ENCODE data around the gene ELOVL6. TPM values are rescaled to one million over a fixed set of nuclear protein-coding genes. Genes with fewer than 3 reads are reported as not detected.

Gene ELOVL6
- total and polyA plus RNA-seq, 10 of the 15 experiments (the other 5 are each of a cell fraction or from before 2014, with no cell fraction given), result 3.9 to 33.5 (median 8.1) TPM

- no peak for TF ChIP-seq IKZF1 (conservative IDR thresholded peaks at IDR 0.05)
- no peak for TF ChIP-seq FOS (IDR thresholded peaks at IDR 0.05; ENCODE audit: borderline replicate concordance, extremely low read depth, insufficient read length)
- no peak for TF ChIP-seq POLR2A (IDR thresholded peaks at IDR 0.05; ENCODE audit: low read depth, low read length)
- TF ChIP-seq MEF2B (IDR thresholded peaks at IDR 0.05; ENCODE audit: partially characterized antibody, poor library complexity, severe bottlenecking), result no peak
- no peak for TF ChIP-seq RB1 (IDR thresholded peaks at IDR 0.05; ENCODE audit: borderline replicate concordance)
- TF ChIP-seq ZNF384 (IDR thresholded peaks at IDR 0.05; ENCODE audit: borderline replicate concordance, low read depth, low read length), result no peak
- 0 out of 2 replicates have a peak, but pooled peaks have one; percentile 21 for TF ChIP-seq MEF2A (IDR thresholded peaks at IDR 0.05; ENCODE audit: insufficient read depth, low read depth, low read length)
Measured at GRCh38 chr4:110124711-110125110, 73.7 kb downstream of the ELOVL6 start (continued).

- ChIA-PET RAD21 (ENCODE audit: unreplicated experiment) (no interaction called here), SMC1A (ENCODE audit: uncharacterized antibody, unreplicated experiment) (interaction anchor here (1.4 to 2.6 kb wide), 2 partner anchors 13 to 66 kb away, joined by 4 to 8 read pairs; no protein-coding TSS in a partner anchor), POLR2A (interaction anchor here (0.6 kb wide), 1 partner anchor 133 kb away, joined by 3 read pairs; no protein-coding TSS in a partner anchor), CTCF (no interaction called here)
- H2AFZ ChIP-seq (ENCODE audit: control insufficient read depth, low read depth, low read length), result no peak overlapping the region
- DNase-seq (ENCODE audit: low read depth, low spot score) (no peak), ATAC-seq (no peak), FAIRE-seq (no peak)
- no peaks in the 10 kb centered on the region for H3K27me3 ChIP-seq (replicated peaks in 1 of 2; ENCODE audit: control insufficient read depth in 2 of 2, insufficient read depth in 2 of 2, low read length in 1 of 2)
- in situ Hi-C loops (cut with MboI) (no loop called here), intact Hi-C loops (cut with micrococcal nuclease; ENCODE audit: unreplicated experiment) (no loop called here)
- no peak overlapping the region for H3K27ac ChIP-seq (ENCODE audit: control insufficient read depth, insufficient read depth)
- H3K4me3 ChIP-seq, result no peak overlapping the region
- BruUV-seq (replicated peaks), result no TSS peak
- H3K9ac ChIP-seq (ENCODE audit: control insufficient read depth, insufficient read depth, low read length), result no peak overlapping the region
- peaks cover 5% of the 10 kb centered on the region; the same call in 1 of the 2 replicates for H3K4me1 ChIP-seq (ENCODE audit: control insufficient read depth, insufficient read depth, low read length)
- no peaks in the 10 kb centered on the region for H3K36me3 ChIP-seq (ENCODE audit: control insufficient read depth in 2 of 2, insufficient read depth in 2 of 2, low read length in 1 of 2)
- no peaks in the 10 kb centered on the region for H3K9me3 ChIP-seq (replicated peaks; ENCODE audit: control insufficient read depth, insufficient read depth, low read length)
- no peaks in the 10 kb centered on the region for H3K79me2 ChIP-seq (ENCODE audit: control insufficient read depth, insufficient read depth, low read length)
- H4K20me1 ChIP-seq (ENCODE audit: control insufficient read depth, insufficient read depth), result no peaks in the 10 kb centered on the region
- no peak overlapping the region for H3K4me2 ChIP-seq (ENCODE audit: control insufficient read depth, insufficient read depth)
- TF ChIP-seq PAX8 (IDR thresholded peaks at IDR 0.05) (no peak), NFYA (IDR thresholded peaks at IDR 0.05; ENCODE audit: borderline replicate concordance, low read depth, low read length) (no peak), MYC (IDR thresholded peaks at IDR 0.05; ENCODE audit: insufficient read depth, insufficient read length, insufficient replicate concordance, low read length, severe bottlenecking) (no peak), FOS (IDR thresholded peaks at IDR 0.05; ENCODE audit: borderline replicate concordance, extremely low read depth, insufficient read length) (no peak), SIN3A (IDR thresholded peaks at IDR 0.05; ENCODE audit: low read depth, low read length) (no peak), POLR2AphosphoS2 (IDR thresholded peaks at IDR 0.05; ENCODE audit: low read depth, low read length) (no peak), WRNIP1 (IDR thresholded peaks at IDR 0.05; ENCODE audit: borderline replicate concordance, low read depth, low read length) (no peak), BRCA1 (IDR thresholded peaks at IDR 0.05; ENCODE audit: low read depth, low read length) (no peak), IKZF1 (conservative IDR thresholded peaks at IDR 0.05) (no peak), ELK1 (IDR thresholded peaks at IDR 0.05; ENCODE audit: low read depth, low read length) (no peak), CEBPB (IDR thresholded peaks at IDR 0.05; ENCODE audit: borderline replicate concordance in 1 of 2, low read depth in 2 of 2, low read length in 2 of 2) (no peak), CHD2 (IDR thresholded peaks at IDR 0.05; ENCODE audit: borderline replicate concordance, low read depth, low read length) (no peak), CHD1 (IDR thresholded peaks at IDR 0.05; ENCODE audit: low read depth, low read length) (no peak), TCF7 (IDR thresholded peaks at IDR 0.05; ENCODE audit: borderline replicate concordance) (no peak), ZBTB4 (CRISPR knock-in tag; IDR thresholded peaks at IDR 0.05) (no peak)
Measured at GRCh38 chr4:110122201-110122600, 76.2 kb downstream of the ELOVL6 start.
